Uterus (tissue), 4 donors: ENCODE data around the gene CCDC9. TPM values are rescaled to one million over a fixed set of nuclear protein-coding genes. Genes with fewer than 3 reads are reported as not detected.

ENCODE experiments used
- DNase-seq, 2 donors: peaks; one replicate each; pipeline ENCODE4 v3.0.0-alpha.2; 2019 to 2020
- H3K27ac ChIP-seq, 2 donors: fragments of 200-600 bp; sonication (generic); 1 replicate in 1 of 2; 2 replicates in 1 of 2; pipeline ENCODE4 v1.5.1; 2016 to 2018
- H3K27me3 ChIP-seq, 2 donors: fragments of 200-600 bp; sonication (generic); one replicate each; pipeline ENCODE4 v1.5.1; 2018 to 2019; ENCODE audit warnings: control low read depth in 1 of 2
- H3K36me3 ChIP-seq, 2 donors: fragments of 200-600 bp; sonication (generic); one replicate each; pipeline ENCODE4 v1.5.1; 2019; ENCODE audit warnings: control low read depth in 1 of 2
- H3K4me1 ChIP-seq, 2 donors: fragments of 200-600 bp; sonication (generic); one replicate each; pipeline ENCODE4 v1.5.1; 2018 to 2019; ENCODE audit warnings: control low read depth in 1 of 2
- H3K4me3 ChIP-seq, 2 donors: fragments of 200-600 bp; sonication (generic); 1 replicate in 1 of 2; 2 replicates in 1 of 2; pipeline ENCODE4 v1.5.1; 2018 to 2019; ENCODE audit warnings: mild to moderate bottlenecking in 1 of 2
- H3K9me3 ChIP-seq, 2 donors: fragments of 200-600 bp; sonication (generic); one replicate each; pipeline ENCODE4 v1.5.1; 2019; ENCODE audit warnings: control low read depth in 1 of 2
- POLR2A ChIP-seq, 2 donors: fragments of 450-650 bp; IDR thresholded peaks; one replicate each; pipeline ENCODE4 v1.6.1; 2016; ENCODE audit warnings: antibody characterized with exemption in 2 of 2, mild to moderate bottlenecking in 1 of 2, moderate library complexity in 1 of 2
- intact Hi-C: fragments of 100-400 bp; cut with DNase I; formaldehyde crosslinking; loops from one replicate; pipeline ENCODE4 v1.15.1; 2023; ENCODE audit warnings: low total_unique reads
- total RNA-seq, 4 donors: library from RNA; depleted of rRNA in 3 of 4; stranded (reverse); fragments of >200 nt in 3 of 4; gene quantifications; one replicate each; pipeline versions ENCODE4 v1.1.0 to v1.2.4, GENCODE V29; 2014 to 2023
- TF ChIP-seq, protein P1 (sequence below), 4 experiments: fragments of 200-600 bp in 2 of 4; fragments of 450-650 bp in 2 of 4; sonication (generic) in 2 of 4; IDR thresholded peaks; one replicate each; pipeline ENCODE4 v1.5.1; 2016 to 2019; ENCODE audit warnings: antibody characterized with exemption in 4 of 4, mild to moderate bottlenecking in 2 of 4, moderate library complexity in 1 of 4
- donor health status: DM: yes; HTN: yes; CAD: no.

CCDC9 gene
- total RNA-seq, 4 donors from 2014 or later, result 2.6 to 45.4 (median 8.1) TPM

DNA sequence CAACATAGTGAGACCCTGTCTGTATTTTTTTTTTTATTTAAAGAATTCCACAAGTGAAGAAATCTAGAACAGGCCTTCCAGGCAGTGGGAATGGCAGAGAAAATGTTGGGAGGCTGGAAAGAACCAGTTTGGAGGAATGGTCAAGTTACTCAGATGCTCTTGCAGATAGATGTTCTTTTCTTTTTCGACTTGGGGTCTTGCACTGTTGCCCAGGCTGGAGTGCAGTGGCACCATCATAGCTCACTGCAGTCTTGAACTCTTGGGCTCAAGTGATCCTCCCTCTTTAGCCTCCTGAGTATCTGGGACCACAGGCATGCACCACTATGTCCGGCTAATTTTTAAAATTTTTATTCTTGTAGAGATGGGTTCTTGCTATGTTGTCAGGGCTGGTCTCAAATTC, 54.0 kb downstream of the CCDC9 start:
- H3K4me3 ChIP-seq, result no peak overlapping the region
- no peaks in the 10 kb centered on the region for H3K36me3 ChIP-seq

DNA sequence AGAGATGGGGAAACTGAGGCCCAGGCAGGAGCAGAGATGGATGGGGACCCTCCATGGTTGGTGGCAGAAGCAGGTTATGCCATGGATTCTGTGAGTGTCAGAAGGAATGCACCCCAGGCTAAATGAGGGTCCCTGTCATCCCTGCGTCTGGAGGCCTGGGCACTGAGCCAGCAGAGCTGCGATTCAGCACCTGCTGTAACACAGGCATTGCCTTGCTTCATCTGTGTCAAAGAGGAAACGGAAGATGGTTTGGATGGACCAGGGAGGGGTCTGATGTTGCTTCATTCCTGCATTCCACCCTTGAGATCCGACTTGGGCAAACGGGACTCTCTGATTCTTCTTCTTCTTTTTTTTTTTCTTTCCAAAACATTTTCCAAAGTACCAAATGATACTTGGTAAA, 54.5 kb downstream of the CCDC9 start:
- H3K36me3 ChIP-seq, result no peaks in the 10 kb centered on the region
- H3K4me3 ChIP-seq, result no peak overlapping the region
- no peaks in the 10 kb centered on the region for H3K27me3 ChIP-seq
- H3K27ac ChIP-seq, result no peak overlapping the region
- no peak for DNase-seq
- no peaks in the 10 kb centered on the region for H3K9me3 ChIP-seq
- no peaks in the 10 kb centered on the region for H3K4me1 ChIP-seq
- intact Hi-C loops, result no loop called here
- TF ChIP-seq POLR2A (IDR thresholded peaks at IDR 0.05), result no peak
- TF ChIP-seq, protein P1, sequence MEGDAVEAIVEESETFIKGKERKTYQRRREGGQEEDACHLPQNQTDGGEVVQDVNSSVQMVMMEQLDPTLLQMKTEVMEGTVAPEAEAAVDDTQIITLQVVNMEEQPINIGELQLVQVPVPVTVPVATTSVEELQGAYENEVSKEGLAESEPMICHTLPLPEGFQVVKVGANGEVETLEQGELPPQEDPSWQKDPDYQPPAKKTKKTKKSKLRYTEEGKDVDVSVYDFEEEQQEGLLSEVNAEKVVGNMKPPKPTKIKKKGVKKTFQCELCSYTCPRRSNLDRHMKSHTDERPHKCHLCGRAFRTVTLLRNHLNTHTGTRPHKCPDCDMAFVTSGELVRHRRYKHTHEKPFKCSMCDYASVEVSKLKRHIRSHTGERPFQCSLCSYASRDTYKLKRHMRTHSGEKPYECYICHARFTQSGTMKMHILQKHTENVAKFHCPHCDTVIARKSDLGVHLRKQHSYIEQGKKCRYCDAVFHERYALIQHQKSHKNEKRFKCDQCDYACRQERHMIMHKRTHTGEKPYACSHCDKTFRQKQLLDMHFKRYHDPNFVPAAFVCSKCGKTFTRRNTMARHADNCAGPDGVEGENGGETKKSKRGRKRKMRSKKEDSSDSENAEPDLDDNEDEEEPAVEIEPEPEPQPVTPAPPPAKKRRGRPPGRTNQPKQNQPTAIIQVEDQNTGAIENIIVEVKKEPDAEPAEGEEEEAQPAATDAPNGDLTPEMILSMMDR (IDR thresholded peaks at IDR 0.05), result no peak

More for the DNA sequence above, 54.0 kb downstream of the CCDC9 start:
- Histone ChIP-seq H3K4me1 (no peaks in the 10 kb centered on the region), H3K27ac (no peak overlapping the region), H3K9me3 (no peaks in the 10 kb centered on the region), H3K27me3 (no peaks in the 10 kb centered on the region)
- intact Hi-C loops, result no loop called here
- TF ChIP-seq POLR2A (IDR thresholded peaks at IDR 0.05), result no peak
- TF ChIP-seq, protein P1 (IDR thresholded peaks at IDR 0.05), result no peak
- no peak for DNase-seq

DNA sequence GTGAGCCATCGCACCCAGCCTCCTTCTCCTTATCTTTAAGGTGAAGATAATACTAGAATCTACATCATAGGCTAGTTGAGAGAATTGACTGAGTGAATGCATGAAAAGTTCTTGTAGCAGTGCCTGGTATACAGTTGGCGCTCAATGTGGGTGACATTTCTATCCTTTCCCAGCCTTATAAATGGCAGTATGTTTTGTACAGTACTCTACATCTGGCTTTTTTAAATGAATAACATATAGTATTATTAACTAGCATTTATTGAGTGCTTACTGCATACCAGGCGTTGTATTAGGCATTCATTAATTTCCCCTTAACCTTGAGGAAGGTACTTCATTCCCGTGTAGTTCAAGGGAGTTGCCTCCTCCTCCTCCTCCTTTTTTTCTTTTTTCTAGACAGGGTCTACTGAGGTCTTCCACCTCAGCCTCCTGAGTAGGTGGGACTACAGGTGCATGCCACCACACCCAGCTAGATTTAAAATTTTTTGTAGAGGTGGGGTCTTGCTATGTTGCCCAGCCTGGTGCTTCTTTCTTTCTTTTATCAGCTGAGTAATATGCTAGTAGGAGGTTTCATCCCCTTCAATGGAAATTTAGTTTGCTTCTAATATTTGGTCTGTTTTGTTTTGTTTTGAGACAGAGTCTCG, 56.2 kb downstream of the CCDC9 start:
- H3K4me3 ChIP-seq, result no peak overlapping the region
- H3K4me1 ChIP-seq, result no peaks in the 10 kb centered on the region
- TF ChIP-seq, protein P1 (IDR thresholded peaks at IDR 0.05), result no peak
- no peak for TF ChIP-seq POLR2A (IDR thresholded peaks at IDR 0.05)
- intact Hi-C loops, result no loop called here
- DNase-seq, result no peak
- no peaks in the 10 kb centered on the region for H3K9me3 ChIP-seq
- H3K36me3 ChIP-seq, result no peaks in the 10 kb centered on the region
- H3K27ac ChIP-seq, result no peak overlapping the region
- no peaks in the 10 kb centered on the region for H3K27me3 ChIP-seq

DNA sequence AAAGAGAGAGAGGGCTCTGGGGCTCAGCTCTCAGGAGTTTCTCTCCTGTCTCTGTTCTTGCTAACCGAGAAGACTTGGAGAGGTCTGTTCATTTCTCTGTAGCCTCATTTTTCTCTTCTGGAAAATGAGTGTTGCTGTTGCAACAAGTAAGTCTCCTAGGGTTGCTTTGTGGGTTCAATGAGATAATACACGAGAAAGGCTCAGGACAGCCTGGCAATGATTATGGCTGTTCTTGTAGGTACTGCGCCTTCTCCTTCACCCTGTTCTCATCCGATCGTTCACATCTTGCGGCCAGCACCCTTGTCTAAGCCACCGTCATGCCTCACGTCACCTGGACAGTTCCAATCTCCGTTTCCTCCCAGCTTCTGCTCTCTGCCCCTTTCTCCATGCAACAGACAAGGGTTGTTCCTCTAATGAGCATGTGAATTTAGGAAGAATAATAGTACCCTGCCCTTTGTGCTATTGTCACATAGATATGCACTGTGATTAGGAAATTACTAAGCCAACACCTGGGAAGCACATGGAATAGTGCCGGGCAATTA, 57.5 kb downstream of the CCDC9 start:
- Histone ChIP-seq H3K27me3 (no peaks in the 10 kb centered on the region), H3K4me1 (no peaks in the 10 kb centered on the region), H3K36me3 (no peaks in the 10 kb centered on the region), H3K27ac (no peak overlapping the region), H3K4me3 (no peak overlapping the region), H3K9me3 (no peaks in the 10 kb centered on the region)
- intact Hi-C loops, result no loop called here
- DNase-seq, result no peak
- TF ChIP-seq POLR2A (IDR thresholded peaks at IDR 0.05), result no peak
- TF ChIP-seq, protein P1 (IDR thresholded peaks at IDR 0.05), result no peak

DNA sequence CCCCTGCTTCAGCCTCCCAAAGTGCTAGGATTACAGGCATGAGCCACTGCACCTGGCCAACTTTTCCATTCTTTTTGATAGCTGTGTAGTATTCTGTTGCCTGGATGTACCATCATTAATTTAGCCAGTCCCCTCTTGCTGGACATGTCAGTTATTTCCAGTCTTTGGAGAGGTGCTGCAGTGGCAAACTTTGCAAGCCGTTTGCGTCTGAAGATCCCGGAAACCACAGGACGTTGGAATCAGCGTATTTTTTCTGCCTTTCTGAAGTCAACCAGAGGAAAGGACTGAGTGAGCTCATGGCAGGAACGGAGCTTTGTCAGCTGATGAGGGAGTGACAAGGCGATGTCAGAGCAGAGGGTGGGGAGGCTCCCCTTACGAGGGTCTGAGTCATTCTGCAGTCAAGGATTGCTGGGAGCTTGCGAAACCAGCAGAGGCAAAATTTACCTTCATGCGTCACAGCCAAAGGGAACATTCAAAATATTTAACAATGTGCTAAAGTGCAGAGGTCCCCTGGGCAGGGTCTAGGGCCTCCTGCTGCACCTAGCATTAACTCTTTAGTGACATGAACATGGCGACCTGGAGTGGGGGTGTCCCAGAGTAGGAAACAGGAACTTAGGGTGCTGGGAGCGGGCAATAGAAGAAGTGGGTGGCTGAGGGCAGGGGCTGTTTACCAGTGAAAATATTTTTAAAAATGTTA, 58.9 kb downstream of the CCDC9 start:
- Histone ChIP-seq H3K27me3 (no peaks in the 10 kb centered on the region), H3K36me3 (no peaks in the 10 kb centered on the region), H3K4me1 (no peaks in the 10 kb centered on the region), H3K27ac (no peak overlapping the region), H3K9me3 (no peaks in the 10 kb centered on the region), H3K4me3 (no peak overlapping the region)
- peak; percentile 42 to 45 for DNase-seq
- TF ChIP-seq, protein P1 (IDR thresholded peaks at IDR 0.05), result no peak
- no peak for TF ChIP-seq POLR2A (IDR thresholded peaks at IDR 0.05)
- intact Hi-C loops, result no loop called here
